HepG2 (cell line): Measurements from ENCODE around the gene HIF1AN. TPM values are rescaled to one million over a fixed set of nuclear protein-coding genes. Genes with fewer than 3 reads are reported as not detected.
A peak's percentile ranks its signal among the peaks of the same experiment; 100 is the strongest.

Experiments used
- AGO2 ChIP-seq: fragments of 200-400 bp; formaldehyde crosslinking; optimal IDR thresholded peaks from 2 replicates; pipeline ENCODE3; 2017; ENCODE audit warnings: mild to moderate bottlenecking, low read depth, low read length, moderate library complexity
- AKAP8 ChIP-seq: sonication (generic); formaldehyde crosslinking; IDR thresholded peaks from 2 replicates; pipeline ENCODE4 v1.5.1; 2020; ENCODE audit warnings: mild to moderate bottlenecking, missing genetic modification reagents
- ATF3 ChIP-seq: sonication (generic); formaldehyde crosslinking; IDR thresholded peaks from 2 replicates; pipeline ENCODE4 v1.4.0; 2020; ENCODE audit warnings: missing genetic modification reagents
- DNMT3B ChIP-seq: conservative IDR thresholded peaks from 2 replicates; pipeline ENCODE4 v1.6.1; 2016; ENCODE audit warnings: missing biosample characterization, control low read depth
- HDAC6 ChIP-seq: fragments of 200-600 bp; sonication (generic); IDR thresholded peaks from 2 replicates; pipeline ENCODE4 v1.7.0; 2017; ENCODE audit warnings: mild to moderate bottlenecking, antibody characterized with exemption, low read length, low read depth
- KMT2B ChIP-seq: IDR thresholded peaks from 2 replicates; pipeline ENCODE4 v1.6.1; 2016; ENCODE audit warnings: missing genetic modification reagents, missing compliant biosample characterization
- NFKBIZ ChIP-seq: IDR thresholded peaks from 2 replicates; pipeline ENCODE4 v1.6.1; 2018; ENCODE audit warnings: missing genetic modification reagents, missing compliant biosample characterization
- PLRG1 ChIP-seq: fragments of 450-650 bp; conservative IDR thresholded peaks from 2 replicates; pipeline ENCODE4 v1.6.1; 2016
- RFXANK ChIP-seq: IDR thresholded peaks from 2 replicates; pipeline ENCODE4 v1.6.1; 2016
- TEAD3 ChIP-seq: optimal IDR thresholded peaks from 2 replicates; pipeline ENCODE3; 2016; ENCODE audit warnings: borderline replicate concordance
- TRIM24 ChIP-seq: sonication (generic); formaldehyde crosslinking; IDR thresholded peaks from 2 replicates; pipeline ENCODE4 v1.8.0; 2022; ENCODE audit warnings: mild to moderate bottlenecking, missing genetic modification reagents
- WIZ ChIP-seq: sonication (generic); formaldehyde crosslinking; IDR thresholded peaks from 2 replicates; pipeline ENCODE4 v1.5.1; 2020; ENCODE audit warnings: mild to moderate bottlenecking, missing genetic modification reagents
- ZFP82 ChIP-seq: sonication (generic); formaldehyde crosslinking; IDR thresholded peaks from 2 replicates; pipeline ENCODE4 v1.5.1; 2020; ENCODE audit warnings: mild to moderate bottlenecking, missing genetic modification reagents, borderline replicate concordance
- ZFX ChIP-seq: sonication (generic); formaldehyde crosslinking; IDR thresholded peaks from 2 replicates; pipeline ENCODE4 v1.4.0; 2020; ENCODE audit warnings: mild to moderate bottlenecking, low read depth, missing genetic modification reagents, moderate library complexity
- ZNF280B ChIP-seq: sonication (generic); formaldehyde crosslinking; IDR thresholded peaks from 2 replicates; pipeline ENCODE4 v1.5.0; 2020; ENCODE audit warnings: missing genetic modification reagents, mild to moderate bottlenecking, borderline replicate concordance
- ZNF3 ChIP-seq: IDR thresholded peaks from 2 replicates; pipeline ENCODE4 v1.7.0; 2017; ENCODE audit warnings: inconsistent platforms
- ZNF460 ChIP-seq: sonication (generic); formaldehyde crosslinking; IDR thresholded peaks from 2 replicates; pipeline ENCODE4 v1.5.1; 2020; ENCODE audit warnings: missing genetic modification reagents, mild to moderate bottlenecking, borderline replicate concordance
- ZNF75D ChIP-seq: sonication (generic); formaldehyde crosslinking; IDR thresholded peaks from 2 replicates; pipeline ENCODE4 v1.8.1; 2023; ENCODE audit warnings: missing genetic modification reagents, mild to moderate bottlenecking, borderline replicate concordance
- ZNF775 ChIP-seq: sonication (generic); formaldehyde crosslinking; IDR thresholded peaks from 2 replicates; pipeline ENCODE4 v1.4.0; 2020; ENCODE audit warnings: missing genetic modification reagents, mild to moderate bottlenecking, moderate library complexity, borderline replicate concordance
- ZNF780A ChIP-seq: sonication (generic); formaldehyde crosslinking; IDR thresholded peaks from 2 replicates; pipeline ENCODE4 v1.8.0; 2022; ENCODE audit warnings: mild to moderate bottlenecking, missing genetic modification reagents, moderate library complexity
- ZNF788 ChIP-seq: sonication (generic); formaldehyde crosslinking; IDR thresholded peaks from 2 replicates; pipeline ENCODE4 v1.5.0; 2020; ENCODE audit warnings: mild to moderate bottlenecking, missing genetic modification reagents, borderline replicate concordance
- ZNF790 ChIP-seq: sonication (generic); formaldehyde crosslinking; IDR thresholded peaks from 2 replicates; pipeline ENCODE4 v1.8.0; 2022; ENCODE audit warnings: missing genetic modification reagents, mild to moderate bottlenecking, borderline replicate concordance
- ZSCAN29 ChIP-seq: sonication (generic); formaldehyde crosslinking; conservative IDR thresholded peaks from 2 replicates; pipeline ENCODE4 v1.4.0; 2020; ENCODE audit warnings: mild to moderate bottlenecking, missing genetic modification reagents
- polyA plus RNA-seq, 8 experiments: library from polyadenylated mRNA; depleted of rRNA in 3 of 8; stranded (reverse) in 7 of 8; unstranded in 1 of 8; fragments of >200 nt; fragmentation: Illumina TruSeq in 4 of 8; extraction: Trizol in 4 of 8; gene quantifications; 2 replicates each; pipeline versions ENCODE4 v1.2.1 to v1.2.3, GENCODE V29; 2011 to 2016; ENCODE audit warnings: low read depth in 4 of 8, missing spikeins in 1 of 8, mixed read lengths in 1 of 8; ENCODE audit not compliant: insufficient read depth in 1 of 8
- total RNA-seq, 5 experiments: library from RNA; depleted of rRNA; stranded (reverse); fragments of >200 nt; fragmentation: Illumina TruSeq; extraction: Trizol; gene quantifications; 2 replicates each; pipeline ENCODE4 v1.2.3, GENCODE V29; 2016; ENCODE audit warnings: low read depth in 1 of 5
- TF ChIP-seq, protein P1 (sequence below): sonication (generic); formaldehyde crosslinking; IDR thresholded peaks from 2 replicates; pipeline ENCODE4 v1.4.0; 2020; ENCODE audit warnings: missing genetic modification reagents
- TF ChIP-seq, protein P2 (sequence below): sonication (generic); formaldehyde crosslinking; IDR thresholded peaks from 2 replicates; pipeline ENCODE4 v1.9.0; 2021; ENCODE audit warnings: missing genetic modification reagents, borderline replicate concordance
- TF ChIP-seq, protein P3 (sequence below): sonication (generic); formaldehyde crosslinking; IDR thresholded peaks from 2 replicates; pipeline ENCODE4 v1.5.1; 2020; ENCODE audit warnings: mild to moderate bottlenecking, missing genetic modification reagents, borderline replicate concordance

The HIF1AN gene
- total and polyA plus RNA-seq, 2 of the 13 experiments (the other 11 are each of a cell fraction or from before 2014, with no cell fraction given): 8.6 to 10.7 TPM

DNA sequence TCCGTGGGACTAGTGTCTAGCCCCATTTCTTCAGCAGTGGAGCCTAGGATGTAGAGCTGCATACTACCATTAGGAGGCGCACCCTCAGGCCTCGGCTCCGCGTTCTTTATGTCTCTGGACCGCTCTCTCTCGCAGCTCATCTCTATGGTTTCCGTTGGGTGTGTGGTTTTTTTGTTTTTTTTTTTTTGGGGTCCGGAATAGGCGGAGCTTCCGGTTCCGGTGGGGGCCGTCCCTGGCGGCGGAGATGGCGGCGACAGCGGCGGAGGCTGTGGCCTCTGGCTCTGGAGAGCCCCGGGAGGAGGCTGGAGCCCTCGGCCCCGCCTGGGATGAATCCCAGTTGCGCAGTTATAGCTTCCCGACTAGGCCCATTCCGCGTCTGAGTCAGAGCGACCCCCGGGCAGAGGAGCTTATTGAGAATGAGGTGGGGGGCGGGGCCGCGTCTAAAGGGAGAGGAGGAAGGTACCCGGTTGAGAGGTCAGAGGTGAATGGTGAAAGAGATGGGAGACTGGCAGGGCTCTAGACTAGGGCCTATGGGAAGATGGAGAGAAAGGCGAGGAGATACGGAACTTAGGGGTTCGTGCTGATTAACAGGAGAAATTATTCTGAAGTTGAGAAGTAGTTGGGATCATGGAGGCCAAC lies at the start of gene HIF1AN (continued):
- no peak for TF ChIP-seq ZNF75D (CRISPR knock-in tag)
- TF ChIP-seq HDAC6: no peak
- TF ChIP-seq TEAD3 (CRISPR knock-in tag): peak; percentile 84
- no peak for TF ChIP-seq ZNF775
- no peak for TF ChIP-seq ZSCAN29 (CRISPR knock-in tag)
- TF ChIP-seq ZNF280B (CRISPR knock-in tag): no peak; the same call in 1 of the 2 replicates
- TF ChIP-seq DNMT3B (CRISPR knock-in tag): no peak
- peak; percentile 22; the same call in 1 of the 2 replicates for TF ChIP-seq WIZ (CRISPR knock-in tag)
- no peak for TF ChIP-seq TRIM24
- TF ChIP-seq, protein P1, sequence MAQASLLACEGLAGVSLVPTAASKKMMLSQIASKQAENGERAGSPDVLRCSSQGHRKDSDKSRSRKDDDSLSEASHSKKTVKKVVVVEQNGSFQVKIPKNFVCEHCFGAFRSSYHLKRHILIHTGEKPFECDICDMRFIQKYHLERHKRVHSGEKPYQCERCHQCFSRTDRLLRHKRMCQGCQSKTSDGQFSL (CRISPR knock-in tag): 0 out of 2 replicates have a peak, but pooled peaks have one; percentile 66
- no peak for TF ChIP-seq ZNF460
- no peak for TF ChIP-seq ATF3 (CRISPR knock-in tag)
- TF ChIP-seq ZFP82: 0 out of 2 replicates have a peak, but pooled peaks have one; percentile 37
- peak; percentile 72 for TF ChIP-seq ZFX
- TF ChIP-seq NFKBIZ (CRISPR knock-in tag): peak; percentile 43; the same call in 1 of the 2 replicates
- TF ChIP-seq PLRG1: no peak
- no peak; the same call in 1 of the 2 replicates for TF ChIP-seq ZNF788 (CRISPR knock-in tag)
- TF ChIP-seq RFXANK (CRISPR knock-in tag): no peak
- no peak for TF ChIP-seq AKAP8 (CRISPR knock-in tag)
- TF ChIP-seq, protein P2, sequence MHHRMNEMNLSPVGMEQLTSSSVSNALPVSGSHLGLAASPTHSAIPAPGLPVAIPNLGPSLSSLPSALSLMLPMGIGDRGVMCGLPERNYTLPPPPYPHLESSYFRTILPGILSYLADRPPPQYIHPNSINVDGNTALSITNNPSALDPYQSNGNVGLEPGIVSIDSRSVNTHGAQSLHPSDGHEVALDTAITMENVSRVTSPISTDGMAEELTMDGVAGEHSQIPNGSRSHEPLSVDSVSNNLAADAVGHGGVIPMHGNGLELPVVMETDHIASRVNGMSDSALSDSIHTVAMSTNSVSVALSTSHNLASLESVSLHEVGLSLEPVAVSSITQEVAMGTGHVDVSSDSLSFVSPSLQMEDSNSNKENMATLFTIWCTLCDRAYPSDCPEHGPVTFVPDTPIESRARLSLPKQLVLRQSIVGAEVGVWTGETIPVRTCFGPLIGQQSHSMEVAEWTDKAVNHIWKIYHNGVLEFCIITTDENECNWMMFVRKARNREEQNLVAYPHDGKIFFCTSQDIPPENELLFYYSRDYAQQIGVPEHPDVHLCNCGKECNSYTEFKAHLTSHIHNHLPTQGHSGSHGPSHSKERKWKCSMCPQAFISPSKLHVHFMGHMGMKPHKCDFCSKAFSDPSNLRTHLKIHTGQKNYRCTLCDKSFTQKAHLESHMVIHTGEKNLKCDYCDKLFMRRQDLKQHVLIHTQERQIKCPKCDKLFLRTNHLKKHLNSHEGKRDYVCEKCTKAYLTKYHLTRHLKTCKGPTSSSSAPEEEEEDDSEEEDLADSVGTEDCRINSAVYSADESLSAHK: no peak
- peak; percentile 26 for TF ChIP-seq AGO2
- TF ChIP-seq ZNF780A (CRISPR knock-in tag): no peak
- TF ChIP-seq ZNF3 (CRISPR knock-in tag): no peak
- TF ChIP-seq KMT2B (CRISPR knock-in tag): peak; percentile 86
- TF ChIP-seq ZNF790 (CRISPR knock-in tag): no peak
- TF ChIP-seq, protein P3, sequence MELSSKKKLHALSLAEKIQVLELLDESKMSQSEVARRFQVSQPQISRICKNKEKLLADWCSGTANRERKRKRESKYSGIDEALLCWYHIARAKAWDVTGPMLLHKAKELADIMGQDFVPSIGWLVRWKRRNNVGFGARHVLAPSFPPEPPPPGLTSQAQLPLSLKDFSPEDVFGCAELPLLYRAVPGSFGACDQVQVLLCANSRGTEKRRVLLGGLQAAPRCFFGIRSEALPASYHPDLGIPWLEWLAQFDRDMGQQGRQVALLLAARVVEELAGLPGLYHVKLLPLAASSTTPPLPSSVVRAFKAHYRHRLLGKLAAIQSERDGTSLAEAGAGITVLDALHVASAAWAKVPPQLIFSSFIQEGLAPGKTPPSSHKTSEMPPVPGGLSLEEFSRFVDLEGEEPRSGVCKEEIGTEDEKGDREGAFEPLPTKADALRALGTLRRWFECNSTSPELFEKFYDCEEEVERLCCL: no peak
